ENCODE measurements around the gene ME1.
"Not testable (repeated sequence)": the region's sequence is repeated elsewhere in the genome, so short reads cannot be mapped to it uniquely, and the experiment has no call there.

ME1 gene

GRCh38 chr6:83359638-83360037 is 71.2 kb downstream of the ME1 start:
- DNase-seq (ENCODE audit: low read depth, low spot score) = no peak

DNA sequence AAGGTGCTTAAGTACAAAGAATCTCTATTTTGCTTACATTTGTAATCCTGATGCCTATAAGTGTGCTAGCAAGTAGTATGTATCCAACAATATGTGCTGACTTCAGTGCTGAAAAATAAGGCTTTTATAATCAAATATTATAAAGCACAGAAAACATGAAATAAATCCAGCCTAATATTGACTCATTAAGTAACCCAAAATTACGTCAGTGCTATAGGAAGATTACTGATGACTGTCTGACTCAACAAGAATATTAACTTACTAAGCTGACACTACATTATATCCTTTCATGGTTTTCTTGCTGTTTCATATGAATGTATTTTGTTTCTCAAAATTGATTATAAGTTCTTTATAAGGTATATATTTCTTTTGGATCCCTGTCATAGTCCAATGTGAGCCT is 76.1 kb downstream of the ME1 start:
- no peak for DNase-seq (ENCODE audit: low read depth, low spot score)

GRCh38 chr6:83352424-83353061 is 78.3 kb downstream of the ME1 start:
- DNase-seq (ENCODE audit: low read depth, low spot score) = no peak

DNA sequence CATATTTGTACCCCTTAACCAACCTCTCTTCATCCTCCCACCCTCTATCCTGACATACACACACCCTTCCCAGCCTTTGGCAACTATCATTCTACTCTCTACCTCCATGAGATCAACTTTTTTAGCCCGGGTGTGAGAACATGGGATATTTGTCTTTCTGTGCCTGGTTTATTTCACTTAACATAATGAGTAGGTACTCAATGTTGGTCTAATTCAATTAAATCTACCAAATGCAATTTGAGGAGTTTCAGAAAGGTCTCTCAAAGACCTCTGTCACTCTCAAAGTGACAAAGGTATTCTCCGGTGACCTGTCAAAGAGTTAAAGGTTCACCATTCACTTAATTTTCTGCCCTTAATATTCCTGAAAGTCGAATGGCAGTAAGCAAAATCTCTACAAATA is 87.7 kb downstream of the ME1 start:
- DNase-seq (ENCODE audit: low read depth, low spot score) = no peak

DNA sequence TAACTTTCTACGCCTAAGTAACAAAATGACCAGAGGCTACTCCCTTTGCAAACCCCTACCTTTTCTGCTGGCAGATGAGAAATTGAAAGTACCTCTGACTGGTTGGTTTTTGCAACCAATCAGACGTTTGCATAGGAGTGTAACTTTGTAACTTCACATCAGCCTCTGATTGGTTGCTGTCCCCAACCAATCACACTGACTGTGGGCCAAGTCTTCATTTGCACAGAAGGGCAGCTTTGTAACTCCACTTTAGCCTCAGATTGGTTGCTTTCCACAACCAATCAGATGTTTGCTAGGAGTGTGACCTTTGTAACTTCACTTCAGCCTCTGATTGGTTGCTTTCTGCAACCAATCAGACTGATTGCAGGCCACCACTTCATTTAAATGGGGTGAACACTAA is 89.1 kb downstream of the ME1 start:
- DNase-seq (ENCODE audit: low read depth, low spot score) = no peak

- DNase-seq (ENCODE audit: low read depth, low spot score) = not testable (repeated sequence)
These were observed 96.9 kb downstream of the ME1 start for GRCh38 chr6:83333916-83334315.

- DNase-seq (ENCODE audit: low read depth, low spot score) = no peak
These were observed 97.4 kb downstream of the ME1 start for GRCh38 chr6:83333500-83333899.

DNA sequence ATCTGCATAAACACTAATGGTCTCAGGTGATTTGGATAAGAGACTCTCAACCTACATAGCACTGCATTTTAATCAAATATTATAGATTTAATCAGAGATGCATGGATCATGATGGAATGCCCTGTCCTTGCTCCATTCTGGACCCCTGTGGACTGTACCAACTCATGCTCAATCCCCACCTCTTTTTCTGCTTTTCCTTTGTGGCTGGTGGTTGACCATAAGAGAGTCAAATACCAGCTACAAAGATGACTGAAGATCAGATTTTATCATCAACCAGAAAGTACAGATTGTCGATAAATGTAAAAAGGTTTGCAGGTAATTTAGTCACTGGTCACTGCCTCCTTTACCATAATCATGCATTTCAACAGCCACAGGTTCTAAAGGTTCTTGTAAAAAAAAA is 116.2 kb downstream of the ME1 start:
- no peak for DNase-seq (ENCODE audit: low read depth, low spot score)

DNA sequence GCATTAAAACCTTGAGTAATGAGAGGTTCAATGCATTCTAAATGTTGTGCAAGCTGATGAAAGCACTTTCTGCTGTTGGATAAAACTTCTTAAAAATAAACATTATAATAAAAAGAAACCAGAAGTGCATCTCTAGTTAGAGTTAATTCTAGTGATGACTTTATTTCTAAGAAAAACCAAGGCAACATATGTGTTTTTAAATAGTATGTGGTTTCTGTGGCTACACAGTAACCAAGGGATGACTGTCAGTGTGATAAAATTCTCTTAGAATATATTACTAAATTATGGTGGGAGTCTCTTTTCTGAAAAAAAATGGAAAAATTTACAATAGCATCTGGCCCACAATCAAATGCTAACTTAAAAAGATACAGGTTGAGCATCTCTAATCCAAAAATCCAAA is 117.0 kb downstream of the ME1 start:
- DNase-seq (ENCODE audit: low read depth, low spot score) = no peak

- DNase-seq (ENCODE audit: low read depth, low spot score) = no peak
These were observed 119.6 kb downstream of the ME1 start for GRCh38 chr6:83311231-83311630.

DNA sequence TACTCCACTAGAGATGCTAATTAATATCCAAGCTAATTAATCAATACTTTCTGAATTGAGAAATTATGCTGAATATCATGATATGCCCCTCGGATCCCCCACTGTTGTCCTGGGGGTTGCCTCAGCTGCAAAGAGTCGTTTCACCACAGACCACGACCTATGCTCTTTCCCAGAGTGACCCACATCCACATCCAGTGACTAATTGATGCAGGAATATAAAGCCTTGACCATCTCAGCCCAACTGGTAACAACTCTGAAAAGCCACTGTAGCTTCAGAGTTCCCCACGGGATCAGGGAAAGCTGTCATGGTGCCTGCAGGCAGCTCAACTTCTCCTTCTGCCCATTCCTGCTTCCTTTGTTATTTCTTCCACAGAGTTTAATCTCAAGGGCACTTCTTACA is 120.8 kb downstream of the ME1 start:
- no peak for DNase-seq (ENCODE audit: low read depth, low spot score)

DNA sequence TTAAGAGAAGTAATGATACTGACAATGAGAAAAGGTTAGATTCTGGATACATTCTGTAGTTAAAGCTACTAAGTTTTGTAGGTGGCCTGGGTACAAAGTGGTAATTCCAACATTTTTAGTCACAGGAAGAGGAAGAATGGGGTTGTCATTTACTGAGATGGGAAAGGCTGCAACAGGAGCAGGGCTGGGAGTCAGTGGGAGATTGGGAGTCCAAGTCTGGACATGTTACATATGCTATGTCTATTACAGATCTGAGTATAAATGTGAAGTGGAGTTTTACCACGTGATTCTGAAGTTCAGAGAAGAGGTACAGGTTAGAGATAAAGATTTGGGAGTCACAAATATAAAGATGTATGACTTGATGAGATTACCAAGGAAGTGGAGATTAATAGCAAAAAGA is 121.5 kb downstream of the ME1 start:
- DNase-seq (ENCODE audit: low read depth, low spot score) = no peak

DNA sequence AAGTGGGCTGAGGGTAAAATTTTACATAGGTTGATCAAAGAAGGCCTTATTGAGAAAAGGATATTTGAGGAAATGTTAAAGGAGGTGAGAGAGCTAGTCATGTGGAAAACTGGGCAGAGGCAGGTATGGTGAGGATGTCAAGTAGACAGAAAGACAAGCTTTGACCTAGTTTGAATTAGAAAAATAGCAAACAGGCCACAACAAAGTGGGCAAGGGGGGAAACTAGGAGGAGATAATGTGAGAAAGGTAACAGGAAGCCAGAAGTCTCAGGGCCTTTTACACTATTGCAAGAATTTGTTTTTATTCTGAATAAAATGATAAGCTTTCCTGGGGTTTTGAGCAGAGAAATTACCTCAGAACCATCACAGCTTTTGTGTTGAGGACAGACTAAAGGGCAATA is 122.0 kb downstream of the ME1 start:
- DNase-seq (ENCODE audit: low read depth, low spot score) = no peak

- no peak for DNase-seq (ENCODE audit: low read depth, low spot score)
These were observed 123.0 kb downstream of the ME1 start for GRCh38 chr6:83307849-83308248.

DNA sequence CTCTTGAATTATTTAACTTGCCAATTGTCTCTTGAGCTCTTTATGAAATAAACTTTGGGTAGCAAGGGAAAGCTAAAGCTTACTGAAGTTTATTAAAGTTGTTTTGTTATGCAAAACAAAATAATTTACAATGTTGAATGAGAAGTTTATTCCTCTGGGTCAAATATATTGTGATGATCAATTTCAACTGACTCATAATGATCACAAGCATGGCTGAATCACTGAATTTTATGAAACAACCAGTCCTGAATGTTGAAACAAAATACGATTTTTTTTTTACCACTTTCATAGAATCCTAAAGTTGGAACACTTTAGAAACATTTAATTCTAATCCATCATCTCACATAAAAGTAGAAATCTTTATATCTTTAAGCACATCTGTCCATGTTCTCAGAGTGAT is 127.4 kb downstream of the ME1 start:
- DNase-seq (ENCODE audit: low read depth, low spot score) = no peak

- no peak for DNase-seq (ENCODE audit: low read depth, low spot score)
These were observed 136.2 kb downstream of the ME1 start for GRCh38 chr6:83294676-83295075.

GRCh38 chr6:83292900-83293843 is 137.7 kb downstream of the ME1 start:
- DNase-seq (ENCODE audit: low read depth, low spot score) = no peak

- not testable (repeated sequence) for DNase-seq (ENCODE audit: low read depth, low spot score)
These were observed 143.6 kb downstream of the ME1 start for GRCh38 chr6:83287298-83287697.

- no peak for DNase-seq (ENCODE audit: low read depth, low spot score)
These were observed 144.9 kb downstream of the ME1 start for GRCh38 chr6:83285917-83286316.

DNA sequence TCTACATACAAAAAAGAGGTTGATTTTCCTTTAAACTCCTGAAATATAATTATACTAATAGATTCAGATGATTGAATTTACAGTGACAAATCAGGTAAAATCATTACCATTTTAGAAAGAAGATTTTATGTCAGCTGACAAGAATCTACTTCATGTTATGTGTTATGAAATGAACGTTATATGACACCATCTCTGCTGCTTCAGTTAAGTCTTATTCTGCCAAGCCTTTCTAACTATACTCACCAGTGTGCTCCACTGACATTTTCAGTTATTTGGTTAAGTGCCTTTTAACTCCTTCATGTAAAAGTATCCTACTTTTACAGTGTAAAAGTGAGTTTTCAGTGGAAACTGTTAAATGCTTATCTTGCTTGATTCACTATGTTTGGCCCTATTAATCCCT is 157.3 kb downstream of the ME1 start:
- DNase-seq (ENCODE audit: low read depth, low spot score) = no peak

- no peak for DNase-seq (ENCODE audit: low read depth, low spot score)
These were observed 159.7 kb downstream of the ME1 start for GRCh38 chr6:83270971-83271719.

GRCh38 chr6:83265384-83265783 is 165.5 kb downstream of the ME1 start:
- peak; percentile 4 for DNase-seq (ENCODE audit: low read depth, low spot score)
